GM21717 (cell line): Measurements from ENCODE around the gene CERT1.
"Not testable (repeated sequence)": the region's sequence is repeated elsewhere in the genome, so short reads cannot be mapped to it uniquely, and the experiment has no call there.

Experiments used
- ATAC-seq: cut with Tn5 transposase; IDR thresholded peaks from one replicate; pipeline ENCODE4 v1.9.1; 2021; ENCODE audit warnings: mild to moderate bottlenecking, moderate library complexity; ENCODE audit not compliant: unreplicated experiment

Gene CERT1

GRCh38 chr5:75511435-75512382, at the start of gene CERT1, which contains the start of gene POLK:
CERT1 (minus strand) TSS chr5:75511629; CDS start chr5:75511207, 422 bp downstream.
POLK (plus strand) TSS chr5:75511891.
- ATAC-seq = peak; percentile 86

- not testable (repeated sequence) for ATAC-seq
Observed at GRCh38 chr5:75560655-75561054, 49.2 kb upstream of the CERT1 start.

GRCh38 chr5:75558981-75559632, 47.7 kb upstream of the CERT1 start:
- no peak for ATAC-seq

GRCh38 chr5:75558221-75558620, 46.8 kb upstream of the CERT1 start:
- no peak for ATAC-seq

- no peak for ATAC-seq
Observed at GRCh38 chr5:75553358-75553757, 41.9 kb upstream of the CERT1 start.

- ATAC-seq = no peak
Observed at GRCh38 chr5:75552764-75553163, 41.3 kb upstream of the CERT1 start.

GRCh38 chr5:75551471-75551870, 40.0 kb upstream of the CERT1 start:
- ATAC-seq = no peak

- ATAC-seq = no peak
Observed at GRCh38 chr5:75550597-75550996, 39.2 kb upstream of the CERT1 start.

- no peak for ATAC-seq
Observed at GRCh38 chr5:75547812-75548211, 36.4 kb upstream of the CERT1 start.

- no peak for ATAC-seq
Observed at GRCh38 chr5:75546830-75547229, 35.4 kb upstream of the CERT1 start.

GRCh38 chr5:75545131-75545530, 33.7 kb upstream of the CERT1 start:
- ATAC-seq = no peak

- ATAC-seq = no peak
Observed at GRCh38 chr5:75538211-75538610, 26.8 kb upstream of the CERT1 start.

GRCh38 chr5:75536694-75537360, 25.4 kb upstream of the CERT1 start:
- ATAC-seq = no peak

- ATAC-seq = no peak
Observed at GRCh38 chr5:75536147-75536546, 24.7 kb upstream of the CERT1 start.

- no peak for ATAC-seq
Observed at GRCh38 chr5:75534734-75535133, 23.3 kb upstream of the CERT1 start.

GRCh38 chr5:75533716-75534115, 22.3 kb upstream of the CERT1 start:
- ATAC-seq = not testable (repeated sequence)

GRCh38 chr5:75532190-75532589, 20.8 kb upstream of the CERT1 start:
- no peak for ATAC-seq

- ATAC-seq = no peak
Observed at GRCh38 chr5:75529185-75529584, 17.8 kb upstream of the CERT1 start.

- ATAC-seq = no peak
Observed at GRCh38 chr5:75526070-75526469, 14.6 kb upstream of the CERT1 start.

- no peak for ATAC-seq
Observed at GRCh38 chr5:75525344-75525743, 13.9 kb upstream of the CERT1 start.

- no peak for ATAC-seq
Observed at GRCh38 chr5:75524591-75524990, 13.2 kb upstream of the CERT1 start.
